H1 (cell line): ENCODE data around the gene MYF5. TPM values are rescaled to one million over a fixed set of nuclear protein-coding genes. Genes with fewer than 3 reads are reported as not detected.

Experiments
- CTCF ChIA-PET: fragments of 300-600 bp; sonication (Branson Sonifier 250); formaldehyde crosslinking; loops from one replicate; lab custom pipeline; 2021; ENCODE audit not compliant: partially characterized antibody; lab: Charles Lee
- POLR2A ChIA-PET: fragments of 300-600 bp; sonication (Branson Sonifier 250); formaldehyde crosslinking; loops from one replicate; lab custom pipeline; 2021; ENCODE audit warnings: inconsistent platforms; ENCODE audit not compliant: partially characterized antibody; lab: Charles Lee
- DNase-seq, 2 experiments: peaks; one replicate each; pipeline versions ENCODE4 v3.0.0 to v3.0.0-alpha.2; 2010 to 2022; ENCODE audit warnings: low spot score in 2 of 2, low read depth in 1 of 2, mixed read lengths in 1 of 2
- FAIRE-seq: peaks from 2 replicates; lab custom pipeline; 2011; peaks lifted over from hg19 to GRCh38; lab: Jason Lieb, UNC
- H2AFZ ChIP-seq: 2 replicates; pipeline ENCODE4 v1.8.1; 2012; ENCODE audit warnings: low read length, inconsistent platforms
- H2AK5ac ChIP-seq: 2 replicates; pipeline ENCODE4 v1.6.1; 2013; ENCODE audit warnings: low read depth, low read length
- H2BK120ac ChIP-seq: replicated peaks from 2 replicates; pipeline ENCODE3; 2013; ENCODE audit warnings: low read depth, low read length, inconsistent platforms
- H2BK12ac ChIP-seq: 2 replicates; pipeline ENCODE4 v1.6.1; 2013; ENCODE audit warnings: low read depth, low read length
- H2BK15ac ChIP-seq: 2 replicates; pipeline ENCODE4 v1.6.1; 2013; ENCODE audit warnings: low read length
- H2BK20ac ChIP-seq: 2 replicates; pipeline ENCODE4 v1.6.1; 2013; ENCODE audit warnings: low read length
- H2BK5ac ChIP-seq: 2 replicates; pipeline ENCODE4 v1.6.1; 2013; ENCODE audit warnings: low read depth, low read length
- H3K14ac ChIP-seq: 2 replicates; pipeline ENCODE4 v1.6.1; 2013; ENCODE audit warnings: inconsistent platforms; ENCODE audit not compliant: insufficient read length
- H3K18ac ChIP-seq: 2 replicates; pipeline ENCODE4 v1.6.1; 2013; ENCODE audit warnings: low read length; ENCODE audit errors: extremely low read depth
- H3K23ac ChIP-seq: 2 replicates; pipeline ENCODE4 v1.6.1; 2013; ENCODE audit warnings: inconsistent platforms; ENCODE audit not compliant: insufficient read length
- H3K23me2 ChIP-seq: 2 replicates; pipeline ENCODE4 v1.6.1; 2013; ENCODE audit warnings: low read depth, low read length
- H3K27ac ChIP-seq: 2 replicates; pipeline ENCODE4 v1.6.1; 2011; ENCODE audit warnings: low read depth, low read length, inconsistent platforms
- H3K27me3 ChIP-seq, 4 experiments: replicated peaks in 1 of 4; 1 replicate in 1 of 4; 2 replicates in 3 of 4; pipeline versions ENCODE4 v1.6.1 to v1.8.1; 2011 to 2013; ENCODE audit warnings: low read length in 3 of 4, mild to moderate bottlenecking in 3 of 4, inconsistent platforms in 2 of 4, mixed read lengths in 2 of 4, moderate library complexity in 1 of 4; ENCODE audit not compliant: control insufficient read depth in 3 of 4, insufficient read depth in 3 of 4; ENCODE audit errors: extremely low read depth in 1 of 4
- H3K36me3 ChIP-seq, 4 experiments: 2 replicates each; pipeline versions ENCODE4 v1.6.1 to v1.8.1; 2011 to 2013; ENCODE audit warnings: mild to moderate bottlenecking in 4 of 4, low read length in 3 of 4, moderate library complexity in 2 of 4, control low read depth in 1 of 4, inconsistent platforms in 1 of 4; ENCODE audit not compliant: insufficient read depth in 4 of 4, control insufficient read depth in 2 of 4
- H3K4ac ChIP-seq: replicated peaks from 2 replicates; pipeline ENCODE3; 2013; ENCODE audit warnings: low read length, low read depth, mixed read lengths, inconsistent platforms; ENCODE audit not compliant: insufficient read length
- H3K4me1 ChIP-seq, 4 experiments: replicated peaks in 1 of 4; 1 replicate in 1 of 4; 2 replicates in 3 of 4; pipeline versions ENCODE4 v1.6.1 to v1.8.1; 2011 to 2013; ENCODE audit warnings: low read length in 3 of 4, inconsistent platforms in 2 of 4, mixed read lengths in 1 of 4; ENCODE audit not compliant: insufficient read depth in 4 of 4, control insufficient read depth in 3 of 4
- H3K4me2 ChIP-seq, 2 experiments: 2 replicates each; pipeline versions ENCODE4 v1.6.1 to v1.8.1; 2011 to 2013; ENCODE audit warnings: low read depth in 2 of 2, low read length in 2 of 2, control low read depth in 1 of 2, inconsistent platforms in 1 of 2, mild to moderate bottlenecking in 1 of 2; ENCODE audit not compliant: insufficient read depth in 1 of 2
- H3K4me3 ChIP-seq, 4 experiments: fragments of 200-600, 300-600 bp in 1 of 4; sonication (generic), shearing (Covaris generic), sonication (Bioruptor Twin) in 1 of 4; 2 replicates each; pipeline versions ENCODE4 v1.5.1 to v1.8.1; 2011 to 2016; ENCODE audit warnings: low read length in 4 of 4, low read depth in 3 of 4, control low read depth in 2 of 4, inconsistent platforms in 2 of 4, mild to moderate bottlenecking in 2 of 4, mixed read lengths in 1 of 4, moderate library complexity in 1 of 4; ENCODE audit not compliant: insufficient read depth in 2 of 4; ENCODE audit errors: extremely low read depth in 1 of 4
- H3K56ac ChIP-seq: replicated peaks from 2 replicates; pipeline ENCODE3; 2013; ENCODE audit warnings: low read depth, mild to moderate bottlenecking, mixed read lengths, low read length, inconsistent platforms; ENCODE audit not compliant: insufficient read length
- H3K79me1 ChIP-seq: 2 replicates; pipeline ENCODE4 v1.6.1; 2013; ENCODE audit warnings: low read depth, low read length, control low read depth
- H3K79me2 ChIP-seq, 2 experiments: 2 replicates each; pipeline versions ENCODE4 v1.6.1 to v1.8.1; 2012 to 2013; ENCODE audit warnings: low read length in 2 of 2, mild to moderate bottlenecking in 2 of 2, inconsistent platforms in 1 of 2; ENCODE audit not compliant: insufficient read depth in 2 of 2, control insufficient read depth in 1 of 2
- H3K9ac ChIP-seq, 4 experiments: replicated peaks in 1 of 4; 1 replicate in 1 of 4; 2 replicates in 3 of 4; pipeline versions ENCODE4 v1.6.1 to v1.8.1; 2011 to 2013; ENCODE audit warnings: low read depth in 3 of 4, low read length in 3 of 4, control low read depth in 2 of 4, mild to moderate bottlenecking in 2 of 4, moderate library complexity in 2 of 4, inconsistent platforms in 1 of 4; ENCODE audit errors: extremely low read depth in 1 of 4
- H3K9me3 ChIP-seq, 2 experiments: 2 replicates each; pipeline versions ENCODE4 v1.6.1 to v1.8.1; 2012 to 2013; ENCODE audit warnings: mild to moderate bottlenecking in 2 of 2, moderate library complexity in 2 of 2, control low read depth in 1 of 2, inconsistent platforms in 1 of 2, low read depth in 1 of 2, low read length in 1 of 2, mixed read lengths in 1 of 2; ENCODE audit not compliant: insufficient read depth in 2 of 2
- H4K20me1 ChIP-seq, 2 experiments: replicated peaks in 1 of 2; 2 replicates each; pipeline versions ENCODE3 to v1.8.1; 2011 to 2013; ENCODE audit warnings: inconsistent platforms in 2 of 2, low read length in 2 of 2, mild to moderate bottlenecking in 1 of 2; ENCODE audit not compliant: insufficient read depth in 2 of 2, control insufficient read depth in 1 of 2
- H4K5ac ChIP-seq: 2 replicates; pipeline ENCODE4 v1.6.1; 2013; ENCODE audit warnings: low read length, low read depth, mixed read lengths, inconsistent platforms; ENCODE audit not compliant: insufficient read length
- H4K8ac ChIP-seq: 2 replicates; pipeline ENCODE4 v1.8.0; 2013; ENCODE audit warnings: mild to moderate bottlenecking, moderate library complexity, low read length, inconsistent platforms; ENCODE audit not compliant: insufficient read depth; ENCODE audit errors: extremely low read depth
- H4K91ac ChIP-seq: replicated peaks from 2 replicates; pipeline ENCODE3; 2013; ENCODE audit warnings: low read length, mixed read lengths, inconsistent platforms; ENCODE audit not compliant: insufficient read length
- BRCA1 ChIP-seq: IDR thresholded peaks from 2 replicates; pipeline ENCODE4 v1.6.1; 2012; ENCODE audit warnings: low read depth, low read length, improper control_type of control experiment
- CBX8 ChIP-seq: fragments of 300-800, 300-1000 bp; sonication (generic); IDR thresholded peaks from 2 replicates; pipeline ENCODE4 v1.7.1; 2016; ENCODE audit warnings: low read depth, low read length, borderline replicate concordance
- CEBPB ChIP-seq: IDR thresholded peaks from 2 replicates; pipeline ENCODE4 v1.6.1; 2012; ENCODE audit warnings: low read depth, low read length
- CHD2 ChIP-seq: IDR thresholded peaks from 2 replicates; pipeline ENCODE4 v1.6.1; 2012; ENCODE audit warnings: low read length, improper control_type of control experiment
- EZH2 ChIP-seq: fragments of 200-600 bp; sonication (generic); IDR thresholded peaks from 2 replicates; pipeline ENCODE4 v1.7.1; 2012; ENCODE audit warnings: low read depth, mild to moderate bottlenecking, moderate library complexity, low read length, inconsistent platforms; ENCODE audit not compliant: severe bottlenecking
- HDAC2 ChIP-seq, 2 experiments: fragments of 300-600 bp in 1 of 2; sonication (generic) in 1 of 2; IDR thresholded peaks; 2 replicates each; pipeline ENCODE4 v1.6.1; 2011 to 2012; ENCODE audit warnings: low read depth in 2 of 2, low read length in 2 of 2, mild to moderate bottlenecking in 2 of 2, moderate library complexity in 2 of 2, borderline replicate concordance in 1 of 2, inconsistent platforms in 1 of 2
- JUND ChIP-seq: IDR thresholded peaks from 2 replicates; pipeline ENCODE4 v1.6.1; 2011; ENCODE audit warnings: mild to moderate bottlenecking, improper control_type of control experiment, low read length
- KDM1A ChIP-seq: fragments of 200-600, 300-600 bp; sonication (generic); IDR thresholded peaks from 2 replicates; pipeline ENCODE4 v1.7.1; 2016; ENCODE audit warnings: mild to moderate bottlenecking, low read length, borderline replicate concordance
- KDM5A ChIP-seq: fragments of 200-600 bp; IDR thresholded peaks from 2 replicates; pipeline ENCODE4 v1.7.1; 2012; ENCODE audit warnings: mild to moderate bottlenecking, low read length, inconsistent platforms, mixed read lengths
- PHF8 ChIP-seq: fragments of 200-600 bp; sonication (generic); conservative IDR thresholded peaks from 2 replicates; pipeline ENCODE4 v1.7.1; 2012; ENCODE audit warnings: low read depth, mild to moderate bottlenecking, inconsistent platforms, low read length, moderate library complexity
- SAP30 ChIP-seq: fragments of 300-600 bp; sonication (generic); IDR thresholded peaks from 2 replicates; pipeline ENCODE4 v1.7.1; 2012; ENCODE audit warnings: low read length, moderate library complexity, mild to moderate bottlenecking, inconsistent platforms; ENCODE audit not compliant: insufficient read depth, insufficient replicate concordance
- SP2 ChIP-seq: IDR thresholded peaks from 2 replicates; pipeline ENCODE4 v1.6.1; 2012; ENCODE audit warnings: mild to moderate bottlenecking, low read length, inconsistent platforms
- SUZ12 ChIP-seq: fragments of 200-600 bp; sonication (generic); IDR thresholded peaks from 2 replicates; pipeline ENCODE4 v1.6.1; 2012; ENCODE audit warnings: mild to moderate bottlenecking, inconsistent platforms, low read length, moderate library complexity, mixed read lengths
- TEAD4 ChIP-seq: IDR thresholded peaks from 2 replicates; pipeline ENCODE4 v1.6.1; 2012; ENCODE audit warnings: low read depth, low read length, inconsistent platforms, mixed read lengths
- WGBS, 2 experiments: shearing (Covaris generic) in 1 of 2; methylation state at CpG; one replicate each; pipeline versions ENCODE4 v1.1.6 to v1.1.7; 2013 to 2015; ENCODE audit warnings: low lambda C conversion rate in 2 of 2, mixed read lengths in 2 of 2, inconsistent platforms in 1 of 2, low coverage in 1 of 2, missing lambda C conversion rate in 1 of 2; ENCODE audit not compliant: insufficient replicate concordance in 2 of 2, insufficient coverage in 1 of 2, insufficient read length in 1 of 2; ENCODE audit errors: extremely low coverage in 1 of 2, missing lambda C conversion rate in 1 of 2; 5-methylcytosine and 5-hydroxymethylcytosine counted together
- polyA plus RNA-seq, 7 experiments: library from polyadenylated mRNA; depleted of rRNA in 3 of 7; stranded (reverse) in 5 of 7; unstranded in 2 of 7; fragments of >200 nt in 5 of 7; fragments of 200-250 nt in 2 of 7; gene quantifications; 1 replicate in 5 of 7; 2 replicates in 1 of 7; 4 replicates in 1 of 7; pipeline versions ENCODE4 v1.2.1 to v1.2.3, GENCODE V29; 2011 to 2013; ENCODE audit warnings: missing spikeins in 2 of 7, mixed read lengths in 2 of 7
- total RNA-seq: library from RNA; stranded (reverse); fragmentation: NEBNext Ultra II Directional; extraction: Animal tissue kit (Norgen Biotek cat#: 25700); gene quantifications from 2 replicates; pipeline ENCODE4 v1.2.1, GENCODE V29; 2021

The MYF5 gene
- total and polyA plus RNA-seq, 2 of the 8 experiments (the other 6 are each of a cell fraction or from before 2014, with no cell fraction given) = 0.09 TPM; not detected in 1

- no peaks in the 10 kb centered on the region for H4K20me1 ChIP-seq
- H3K23me2 ChIP-seq = no peaks in the 10 kb centered on the region
- no peak overlapping the region for H4K8ac ChIP-seq
- H2BK15ac ChIP-seq = no peak overlapping the region; the same call in 1 of the 2 replicates
- H3K14ac ChIP-seq = no peak overlapping the region
- DNase-seq (no peak), FAIRE-seq (no peak)
- H3K79me1 ChIP-seq = 0 out of 2 replicates have a peak, but pooled peaks cover 2% of the 10 kb centered on the region
- no peak overlapping the region for H3K4me2 ChIP-seq
- no peak overlapping the region for H4K5ac ChIP-seq
- H3K36me3 ChIP-seq = no peaks in the 10 kb centered on the region
- no peak overlapping the region for H3K23ac ChIP-seq
- no peak overlapping the region for H4K91ac ChIP-seq
- no peak overlapping the region for H2AFZ ChIP-seq
- H3K9ac ChIP-seq = no peak overlapping the region
- no peak overlapping the region for H3K4ac ChIP-seq
- ChIA-PET POLR2A (no interaction called here), CTCF (no interaction called here)
- H3K27ac ChIP-seq = no peak overlapping the region
- no peak overlapping the region for H2BK120ac ChIP-seq
- no peak overlapping the region for H2BK12ac ChIP-seq
- no peaks in the 10 kb centered on the region for H3K9me3 ChIP-seq
- H3K4me1 ChIP-seq = no peaks in the 10 kb centered on the region
- H3K18ac ChIP-seq = no peak overlapping the region
- no peak overlapping the region for H3K4me3 ChIP-seq
- H3K56ac ChIP-seq = no peak overlapping the region
- H2AK5ac ChIP-seq = no peak overlapping the region
- H3K27me3 ChIP-seq = no peaks in the 10 kb centered on the region
- H2BK5ac ChIP-seq = no peak overlapping the region
- no peaks in the 10 kb centered on the region for H3K79me2 ChIP-seq
- WGBS, 2 experiments = 74% methylated on average over 6 of the region's 6 CpGs; no CpG with 5 or more reads in 1 of the 2 experiments
- H2BK20ac ChIP-seq = no peak overlapping the region
- TF ChIP-seq HDAC2 (IDR thresholded peaks at IDR 0.05; ENCODE audit: borderline replicate concordance in 1 of 2, low read depth in 2 of 2, low read length in 2 of 2) (no peak), SAP30 (no peak), TEAD4 (no peak), EZH2 (no peak), SUZ12 (no peak), SP2 (no peak), KDM1A (no peak), KDM5A (no peak), BRCA1 (no peak), PHF8 (no peak), CHD2 (no peak), CEBPB (no peak), JUND (no peak), CBX8 (no peak)
Observed at GRCh38 chr12:80745851-80746505, 29.3 kb downstream of the MYF5 start.
